NOMO-1 treated with dmso at 0.1 percent for 144 hours (cell line): ENCODE measurements around the gene PGLYRP1.
A peak's percentile ranks its signal among the peaks of the same experiment; 100 is the strongest.

ENCODE experiments used
- DNase-seq: peaks from one replicate; lab custom pipeline; 2025; ENCODE audit not compliant: unreplicated experiment; lab: John Stamatoyannopoulos, UW

Gene PGLYRP1

GRCh38 chr19:46006411-46006810 is 16.4 kb downstream of the PGLYRP1 start:
- no peak for DNase-seq

GRCh38 chr19:46002678-46003275 is 20.1 kb downstream of the PGLYRP1 start:
- no peak for DNase-seq

GRCh38 chr19:46000491-46001246 is 22.2 kb downstream of the PGLYRP1 start:
- no peak for DNase-seq

- DNase-seq: no peak
These were observed 23.2 kb downstream of the PGLYRP1 start for GRCh38 chr19:45999653-46000121.

GRCh38 chr19:45998834-45999233 is 24.0 kb downstream of the PGLYRP1 start:
- no peak for DNase-seq

GRCh38 chr19:45996933-45997332 is 25.9 kb downstream of the PGLYRP1 start:
- DNase-seq: no peak

GRCh38 chr19:45995715-45996385 is 27.0 kb downstream of the PGLYRP1 start:
- no peak for DNase-seq

GRCh38 chr19:45994998-45995714 is 27.7 kb downstream of the PGLYRP1 start, which contains the start of gene CCDC61:
TSS of gene CCDC61 (plus strand) at chr19:45995467. CDS start at chr19:46003019, 7,552 bp downstream.
- DNase-seq: peak; percentile 98

- no peak for DNase-seq
These were observed 28.3 kb downstream of the PGLYRP1 start for GRCh38 chr19:45994456-45994997.

GRCh38 chr19:45990113-45990728 is 32.6 kb downstream of the PGLYRP1 start:
- no peak for DNase-seq

- DNase-seq: no peak
These were observed 37.5 kb downstream of the PGLYRP1 start for GRCh38 chr19:45985321-45985720.

GRCh38 chr19:45981350-45981749 is 41.5 kb downstream of the PGLYRP1 start:
- DNase-seq: no peak

- DNase-seq: no peak
These were observed 44.7 kb downstream of the PGLYRP1 start for GRCh38 chr19:45978156-45978555.

GRCh38 chr19:45976178-45976577 is 46.7 kb downstream of the PGLYRP1 start:
- DNase-seq: no peak

- no peak for DNase-seq
These were observed 47.4 kb downstream of the PGLYRP1 start for GRCh38 chr19:45975306-45976070.

- no peak for DNase-seq
These were observed 49.1 kb downstream of the PGLYRP1 start, which contains the start of gene NOVA2 for GRCh38 chr19:45973553-45974338. TSS of gene NOVA2 (minus strand) at chr19:45973865. CDS start at chr19:45973351, 514 bp downstream.

- DNase-seq: no peak
These were observed 49.8 kb downstream of the PGLYRP1 start for GRCh38 chr19:45972947-45973540.
